IPS-15b (cell line): ENCODE results near the gene SH3BP5.
A peak's percentile ranks its signal among the peaks of the same experiment; 100 is the strongest.

Source experiments
- H3K27me3 ChIP-seq: one replicate; pipeline ENCODE4 v1.6.1; 2013; ENCODE audit warnings: low read length; ENCODE audit not compliant: control insufficient read depth, insufficient read depth
- H3K36me3 ChIP-seq: one replicate; pipeline ENCODE4 v1.6.1; 2013; ENCODE audit warnings: low read length; ENCODE audit not compliant: control insufficient read depth, insufficient read depth
- H3K4me1 ChIP-seq: one replicate; pipeline ENCODE4 v1.6.1; 2013; ENCODE audit warnings: mild to moderate bottlenecking, low read length; ENCODE audit not compliant: control insufficient read depth, insufficient read depth
- H3K4me3 ChIP-seq: one replicate; pipeline ENCODE4 v1.5.1; 2013; ENCODE audit warnings: low read depth, low read length
- H3K9ac ChIP-seq: one replicate; pipeline ENCODE4 v1.6.1; 2013; ENCODE audit warnings: low read depth, mild to moderate bottlenecking, low read length
- H3K9me3 ChIP-seq: one replicate; pipeline ENCODE4 v1.6.1; 2013; ENCODE audit warnings: mild to moderate bottlenecking, low read length; ENCODE audit not compliant: control insufficient read depth, insufficient read depth

SH3BP5 gene

DNA sequence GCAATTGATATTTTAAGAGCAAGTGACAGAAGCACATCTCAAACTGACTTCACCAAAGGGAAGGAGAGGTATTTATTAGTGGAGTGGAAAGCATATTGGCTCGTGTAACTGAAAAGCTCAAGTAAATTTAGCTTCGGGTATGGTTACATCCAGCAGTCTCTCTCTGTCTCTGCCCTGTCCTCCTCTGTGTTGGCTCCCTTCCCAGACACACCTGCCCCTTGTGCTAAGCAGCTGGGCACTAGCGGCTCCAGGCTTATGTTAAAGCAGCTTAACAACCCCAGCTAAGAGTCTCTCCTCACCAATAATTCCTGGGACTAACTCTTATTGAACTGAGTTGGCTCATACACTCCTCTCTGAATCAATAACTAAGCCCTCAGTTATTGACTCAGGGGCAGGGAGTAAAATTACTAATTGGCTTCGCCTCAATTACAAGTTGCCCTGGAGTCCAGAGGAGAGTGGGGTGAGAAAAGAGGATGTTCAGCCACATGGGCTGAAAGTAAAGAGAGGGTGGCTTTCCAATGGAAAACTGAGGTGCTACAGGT, 12.8 kb upstream of the SH3BP5 start:
- Histone ChIP-seq H3K9ac (no peak overlapping the region), H3K4me3 (no peak overlapping the region), H3K9me3 (no peaks in the 10 kb centered on the region), H3K4me1 (no peaks in the 10 kb centered on the region), H3K36me3 (no peaks in the 10 kb centered on the region), H3K27me3 (no peaks in the 10 kb centered on the region)

DNA sequence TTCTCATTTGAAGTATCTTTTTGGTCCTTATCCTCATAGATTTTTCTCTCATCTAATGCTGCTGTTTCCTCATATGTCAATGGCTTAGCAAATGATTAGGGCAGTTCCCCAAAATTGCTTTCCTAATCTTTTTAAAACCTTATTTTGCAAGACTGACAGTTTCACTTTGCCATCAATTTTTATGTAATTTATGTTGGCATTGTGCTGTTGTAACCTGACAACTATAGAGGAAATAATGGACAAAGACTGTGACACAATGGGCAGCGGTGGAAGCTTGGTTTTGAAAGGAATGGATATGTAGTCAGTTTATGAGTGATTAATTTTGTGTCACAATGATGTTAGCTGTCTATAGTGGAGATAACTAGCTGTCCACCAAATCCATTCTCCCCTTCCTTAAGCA, 10.6 kb upstream of the SH3BP5 start:
- Histone ChIP-seq H3K9ac (no peak overlapping the region), H3K4me3 (no peak overlapping the region), H3K27me3 (no peaks in the 10 kb centered on the region), H3K9me3 (no peaks in the 10 kb centered on the region), H3K4me1 (no peaks in the 10 kb centered on the region), H3K36me3 (no peaks in the 10 kb centered on the region)

DNA sequence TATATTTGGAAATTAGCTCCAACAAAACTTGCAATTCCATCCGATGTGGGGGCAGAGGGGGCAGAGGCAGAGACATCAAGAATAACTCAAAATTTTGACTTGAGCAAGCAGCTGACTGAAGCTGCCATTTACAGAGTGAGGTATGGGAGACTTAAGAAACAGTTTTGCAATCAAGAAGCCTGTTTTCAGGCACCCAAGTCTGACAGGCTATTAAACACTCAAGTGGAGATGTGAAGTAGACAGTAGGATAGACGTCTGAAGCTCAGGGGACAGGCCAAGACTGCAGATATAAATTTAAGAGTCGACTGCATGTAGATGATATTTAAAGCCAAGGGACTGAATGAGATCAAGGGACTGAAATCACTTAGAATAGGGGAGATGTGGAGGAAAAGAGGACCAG, 9.9 kb upstream of the SH3BP5 start:
- no peaks in the 10 kb centered on the region for H3K36me3 ChIP-seq
- H3K9ac ChIP-seq = no peak overlapping the region
- no peaks in the 10 kb centered on the region for H3K9me3 ChIP-seq
- H3K27me3 ChIP-seq = no peaks in the 10 kb centered on the region
- H3K4me1 ChIP-seq = no peaks in the 10 kb centered on the region
- H3K4me3 ChIP-seq = no peak overlapping the region

DNA sequence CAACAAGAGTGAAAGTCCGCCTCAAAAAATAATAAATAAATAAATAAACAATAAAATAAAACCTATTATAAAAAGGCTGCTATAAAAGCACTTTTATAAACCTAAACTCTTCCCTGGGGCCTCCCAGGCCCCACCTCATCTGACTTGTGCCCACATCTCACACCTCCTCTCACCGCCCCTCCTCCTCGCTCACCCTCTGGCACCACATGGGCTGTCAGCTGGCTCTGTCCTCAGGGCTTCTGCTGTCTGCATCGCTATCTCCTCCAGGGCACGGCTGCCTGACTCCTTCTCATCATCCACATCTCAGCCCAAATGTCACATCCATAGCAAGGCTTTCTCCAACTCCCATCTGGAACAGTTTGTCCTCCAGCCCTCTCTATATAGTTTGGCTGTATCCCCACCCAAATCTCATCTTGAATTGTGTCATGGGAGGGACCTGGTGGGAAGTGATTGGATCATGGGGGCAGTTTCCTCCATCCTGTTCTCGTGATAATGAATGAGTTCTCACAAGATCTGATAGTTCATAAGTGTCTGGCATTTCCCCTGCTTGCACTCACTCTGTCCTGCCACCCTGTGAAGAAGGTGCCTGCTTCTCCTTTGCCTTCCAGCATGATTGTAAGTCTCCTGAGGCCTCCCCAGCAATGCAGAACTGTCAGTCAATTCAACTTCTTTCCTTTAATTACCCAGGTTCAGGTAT, 8.8 kb upstream of the SH3BP5 start:
- Histone ChIP-seq H3K4me1 (no peaks in the 10 kb centered on the region), H3K9ac (no peak overlapping the region), H3K4me3 (no peak overlapping the region), H3K27me3 (no peaks in the 10 kb centered on the region), H3K9me3 (no peaks in the 10 kb centered on the region), H3K36me3 (no peaks in the 10 kb centered on the region)

DNA sequence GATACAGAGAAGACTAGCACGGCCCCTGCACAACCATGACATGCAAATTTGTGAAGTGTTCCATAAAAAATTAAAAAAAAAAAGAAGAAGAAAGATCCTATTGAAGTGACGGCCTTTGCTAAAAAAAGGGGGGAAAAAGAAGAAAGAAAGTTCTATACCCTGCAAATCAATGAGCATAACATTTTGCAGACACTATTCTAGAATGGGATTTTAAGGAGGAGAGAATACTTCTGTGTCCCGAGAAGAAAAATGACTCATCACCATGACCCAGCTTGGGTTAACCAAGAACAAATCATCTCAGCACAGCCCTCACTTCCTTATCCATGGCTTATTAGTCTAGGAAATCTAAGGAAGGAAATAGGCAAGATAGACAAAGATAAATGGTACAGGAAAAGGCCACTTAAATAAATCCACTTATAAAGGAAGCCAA, 7.4 kb upstream of the SH3BP5 start:
- Histone ChIP-seq H3K27me3 (no peaks in the 10 kb centered on the region), H3K36me3 (no peaks in the 10 kb centered on the region), H3K4me1 (no peaks in the 10 kb centered on the region), H3K4me3 (no peak overlapping the region), H3K9ac (no peak overlapping the region), H3K9me3 (no peaks in the 10 kb centered on the region)

DNA sequence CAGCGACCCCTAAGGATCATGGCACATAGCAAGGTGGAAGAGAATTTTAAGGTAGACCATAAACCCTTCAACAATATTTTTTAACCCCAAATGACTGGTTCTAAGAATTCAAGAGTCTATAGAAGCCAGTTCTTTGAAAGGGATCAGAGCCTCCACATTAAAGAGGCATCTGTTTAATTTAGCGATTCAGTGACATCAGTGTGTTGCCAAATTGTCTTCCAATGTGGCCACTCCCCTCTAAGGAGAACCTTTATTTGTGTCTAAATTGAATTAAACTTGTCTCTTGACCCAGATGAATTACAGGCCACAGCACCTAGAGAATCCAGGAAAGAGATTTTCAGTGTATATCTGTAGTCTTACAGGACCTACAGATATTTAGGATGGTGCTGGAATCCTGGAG, 6.6 kb upstream of the SH3BP5 start:
- H3K27me3 ChIP-seq = peaks cover 1% of the 10 kb centered on the region
- H3K4me1 ChIP-seq = no peaks in the 10 kb centered on the region
- no peaks in the 10 kb centered on the region for H3K36me3 ChIP-seq
- no peak overlapping the region for H3K9ac ChIP-seq
- no peaks in the 10 kb centered on the region for H3K9me3 ChIP-seq
- no peak overlapping the region for H3K4me3 ChIP-seq

DNA sequence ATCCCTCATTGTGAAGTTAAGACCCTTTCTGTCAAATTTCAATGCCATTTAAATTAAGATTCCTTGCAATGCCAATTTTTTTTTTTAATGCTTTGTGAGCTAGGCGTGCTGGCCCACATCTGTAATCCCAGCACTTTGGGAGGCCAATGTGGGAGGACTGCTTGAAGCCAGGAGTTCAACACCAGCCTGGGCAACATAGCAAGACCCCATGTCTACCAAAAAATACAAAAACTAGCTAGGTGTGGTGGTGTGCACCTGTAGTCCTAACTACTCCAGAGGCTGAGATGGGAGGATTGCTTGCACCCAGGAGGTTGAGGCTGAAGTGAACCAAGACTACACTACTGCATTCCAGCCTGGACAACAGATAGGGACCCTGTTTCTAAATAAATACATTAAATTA, 5.6 kb upstream of the SH3BP5 start:
- Histone ChIP-seq H3K9me3 (no peaks in the 10 kb centered on the region), H3K9ac (no peak overlapping the region), H3K4me1 (peaks cover 4% of the 10 kb centered on the region), H3K4me3 (no peak overlapping the region), H3K36me3 (no peaks in the 10 kb centered on the region), H3K27me3 (peaks cover 12% of the 10 kb centered on the region)

DNA sequence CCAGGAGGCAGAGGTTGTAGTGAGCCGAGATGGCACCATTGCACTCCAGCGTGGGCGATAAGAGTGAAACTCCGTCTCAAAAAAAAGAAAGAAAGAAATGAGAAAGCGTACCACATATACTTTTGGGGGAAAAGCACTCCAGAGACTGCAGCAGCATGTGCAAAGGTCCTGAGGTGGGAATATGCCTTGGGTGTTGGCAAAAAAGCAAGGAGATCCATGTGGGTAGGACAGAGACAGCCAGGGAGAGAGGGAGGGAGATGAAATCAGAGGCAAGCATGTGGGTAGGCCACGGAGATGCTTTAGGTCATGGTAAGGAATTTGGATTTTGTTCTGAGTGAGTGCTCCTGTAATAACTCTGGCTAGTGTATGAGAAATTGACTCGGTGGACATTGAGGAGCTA, 3.7 kb upstream of the SH3BP5 start:
- Histone ChIP-seq H3K4me1 (peaks cover 6% of the 10 kb centered on the region), H3K36me3 (no peaks in the 10 kb centered on the region), H3K9ac (no peak overlapping the region), H3K9me3 (no peaks in the 10 kb centered on the region), H3K4me3 (no peak overlapping the region), H3K27me3 (peaks cover 19% of the 10 kb centered on the region)

DNA sequence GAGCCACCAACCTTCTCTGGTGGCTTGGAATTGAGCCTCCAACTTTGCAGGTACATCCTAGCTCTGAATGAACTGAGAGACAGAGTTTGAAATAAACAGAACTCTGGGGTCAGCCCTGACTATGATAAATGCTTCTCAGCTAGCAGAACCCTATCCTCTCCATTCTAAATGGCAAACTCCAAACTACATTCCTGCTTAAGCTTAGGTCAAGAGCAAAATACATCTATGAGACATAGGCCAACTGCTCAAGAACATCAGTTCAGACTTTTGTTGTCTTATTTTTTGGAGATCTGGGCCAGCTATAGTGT, 1.5 kb upstream of the SH3BP5 start:
- H3K4me1 ChIP-seq = peaks cover 6% of the 10 kb centered on the region
- H3K27me3 ChIP-seq = peaks cover 25% of the 10 kb centered on the region
- H3K9me3 ChIP-seq = no peaks in the 10 kb centered on the region
- no peak overlapping the region for H3K9ac ChIP-seq
- H3K36me3 ChIP-seq = no peaks in the 10 kb centered on the region
- H3K4me3 ChIP-seq = no peak overlapping the region

DNA sequence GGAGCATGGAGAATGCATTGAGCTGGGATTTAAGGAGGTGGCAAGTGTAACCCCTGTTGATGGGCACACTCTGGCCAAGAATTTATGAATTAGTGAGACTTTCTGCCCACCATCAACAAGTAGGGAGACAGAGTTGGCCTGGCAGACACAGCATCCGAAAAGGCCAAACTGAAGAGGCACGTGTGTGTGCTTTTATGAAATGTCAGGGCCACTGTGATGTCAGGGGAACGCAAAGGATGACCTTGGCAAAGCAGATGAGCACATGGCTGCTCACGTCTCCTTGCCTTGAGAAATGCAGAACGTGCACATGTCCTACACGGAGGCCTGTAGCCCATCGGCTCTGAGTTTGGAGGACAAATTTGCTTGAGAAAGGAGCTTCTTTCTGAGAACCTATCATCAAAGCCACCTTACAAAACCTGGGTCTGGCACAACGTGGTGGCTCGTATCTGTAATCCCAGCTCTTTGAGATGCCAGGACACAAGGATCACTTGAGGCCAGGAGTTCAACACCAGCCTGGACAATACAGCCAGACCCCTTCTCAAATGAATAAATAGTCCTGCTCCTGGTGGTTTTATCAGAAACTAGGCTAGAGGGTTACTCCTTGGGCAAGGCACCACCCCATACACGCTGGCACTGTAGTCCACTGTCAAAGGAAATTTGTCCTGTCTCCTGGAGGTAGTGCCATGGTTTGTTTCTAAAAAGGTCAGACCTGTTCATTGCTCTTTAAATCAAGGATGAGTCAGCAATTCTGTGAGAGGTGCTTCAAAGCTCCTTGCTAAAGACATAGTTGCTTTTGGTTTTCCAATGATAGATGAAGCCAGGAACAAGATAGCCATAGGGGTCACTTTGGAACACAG, 941 bp upstream of the SH3BP5 start:
- Histone ChIP-seq H3K9ac (no peak overlapping the region), H3K9me3 (no peaks in the 10 kb centered on the region)

DNA sequence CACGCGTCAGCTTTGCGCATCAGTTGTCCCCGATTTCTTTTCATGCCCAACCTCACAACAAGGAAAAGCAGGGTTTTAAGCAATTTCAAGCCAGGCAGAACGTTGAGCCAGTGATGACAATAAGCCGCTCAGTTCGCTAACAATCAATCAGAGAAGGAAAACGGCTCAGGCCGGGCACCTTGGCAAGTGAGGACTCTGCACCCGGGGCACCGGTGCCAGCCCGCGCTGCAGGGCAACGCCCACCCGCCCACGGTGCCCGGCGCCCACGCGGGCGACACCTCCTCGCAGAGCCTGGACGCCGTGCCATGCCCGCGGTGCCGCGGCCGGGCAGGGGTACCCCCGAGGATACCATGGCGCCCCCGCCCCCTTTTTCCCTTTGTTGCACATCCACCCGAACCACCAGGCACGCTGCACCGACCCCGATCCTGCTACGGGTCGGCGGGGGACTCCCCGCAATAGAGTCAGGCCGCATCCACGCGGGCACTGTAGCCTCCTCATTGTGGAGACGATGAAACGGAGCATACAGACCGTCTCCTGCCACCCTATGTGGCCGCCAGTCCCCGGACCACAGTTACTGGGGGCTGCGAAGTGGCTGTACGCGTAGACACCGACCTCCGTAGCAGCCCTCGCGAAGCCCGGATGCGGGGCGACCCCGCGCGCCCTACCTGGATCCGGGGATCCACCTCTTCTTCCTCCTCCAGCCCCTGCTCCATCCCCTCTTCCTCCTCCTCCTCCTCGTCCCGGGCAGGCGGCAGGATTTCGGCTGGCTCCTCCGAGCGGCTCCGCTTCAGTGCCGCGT, 581 bp downstream of the SH3BP5 start:
- Histone ChIP-seq H3K9ac (no peak overlapping the region), H3K9me3 (no peaks in the 10 kb centered on the region), H3K27me3 (peaks cover 25% of the 10 kb centered on the region), H3K4me1 (peaks cover 6% of the 10 kb centered on the region), H3K36me3 (no peaks in the 10 kb centered on the region), H3K4me3 (peak overlapping the region; percentile 88)

More for the DNA sequence above, 941 bp upstream of the SH3BP5 start:
- peaks cover 6% of the 10 kb centered on the region for H3K4me1 ChIP-seq
- no peaks in the 10 kb centered on the region for H3K36me3 ChIP-seq
- peaks cover 25% of the 10 kb centered on the region for H3K27me3 ChIP-seq
- H3K4me3 ChIP-seq = peak overlapping the region; percentile 88
